Naive B cell (primary cell): ENCODE results near the gene SYMPK. TPM values are rescaled to one million over a fixed set of nuclear protein-coding genes. Genes with fewer than 3 reads are reported as not detected.

Experiments used
- ATAC-seq, 2 donors: fragments of 150-1000 bp; cut with Tn5 transposase; 2 replicates each; pipeline ENCODE4 v1.10.0; 2021; ENCODE audit warnings: low read depth in 2 of 2, mild to moderate bottlenecking in 2 of 2, moderate library complexity in 2 of 2
- DNase-seq: peaks from one replicate; pipeline ENCODE4 v3.0.0; 2022
- H3K27ac Mint-ChIP-seq, 6 donors: one replicate each; pipeline ENCODE4 v1.8.0; 2020 to 2022; ENCODE audit warnings: mild to moderate bottlenecking in 6 of 6, mixed read lengths in 6 of 6, moderate library complexity in 5 of 6, inconsistent platforms in 2 of 6
- H3K27me3 Mint-ChIP-seq, 3 donors: one replicate each; pipeline ENCODE4 v1.8.0; 2021 to 2022; ENCODE audit warnings: mixed read lengths in 3 of 3, mild to moderate bottlenecking in 1 of 3
- H3K36me3 Mint-ChIP-seq, 2 donors: one replicate each; pipeline ENCODE4 v1.8.0; 2020 to 2022; ENCODE audit warnings: mixed read lengths in 2 of 2, inconsistent platforms in 1 of 2, mild to moderate bottlenecking in 1 of 2
- H3K4me1 Mint-ChIP-seq, 3 donors: one replicate each; pipeline ENCODE4 v1.8.0; 2020 to 2022; ENCODE audit warnings: mixed read lengths in 3 of 3, inconsistent platforms in 1 of 3, mild to moderate bottlenecking in 1 of 3, moderate library complexity in 1 of 3
- H3K4me3 Mint-ChIP-seq, 8 donors: one replicate each; pipeline ENCODE4 v1.8.0; 2020 to 2022; ENCODE audit warnings: mild to moderate bottlenecking in 8 of 8, mixed read lengths in 8 of 8, moderate library complexity in 8 of 8, inconsistent platforms in 2 of 8
- H3K9me3 Mint-ChIP-seq, 7 donors: one replicate each; pipeline ENCODE4 v1.8.0; 2020 to 2022; ENCODE audit warnings: mixed read lengths in 7 of 7, mild to moderate bottlenecking in 5 of 7, inconsistent platforms in 2 of 7, moderate library complexity in 1 of 7
- polyA plus RNA-seq, 6 donors: library from polyadenylated mRNA; unstranded; fragments of 300-500 nt; fragmentation: Illumina TruSeq; gene quantifications; one replicate each; pipeline ENCODE4 v1.2.3, GENCODE V29; 2021; ENCODE audit warnings: low read depth in 6 of 6

The SYMPK gene
- polyA plus RNA-seq, 6 donors from 2014 or later, result 6.3 to 24.3 (median 9.0) TPM

DNA sequence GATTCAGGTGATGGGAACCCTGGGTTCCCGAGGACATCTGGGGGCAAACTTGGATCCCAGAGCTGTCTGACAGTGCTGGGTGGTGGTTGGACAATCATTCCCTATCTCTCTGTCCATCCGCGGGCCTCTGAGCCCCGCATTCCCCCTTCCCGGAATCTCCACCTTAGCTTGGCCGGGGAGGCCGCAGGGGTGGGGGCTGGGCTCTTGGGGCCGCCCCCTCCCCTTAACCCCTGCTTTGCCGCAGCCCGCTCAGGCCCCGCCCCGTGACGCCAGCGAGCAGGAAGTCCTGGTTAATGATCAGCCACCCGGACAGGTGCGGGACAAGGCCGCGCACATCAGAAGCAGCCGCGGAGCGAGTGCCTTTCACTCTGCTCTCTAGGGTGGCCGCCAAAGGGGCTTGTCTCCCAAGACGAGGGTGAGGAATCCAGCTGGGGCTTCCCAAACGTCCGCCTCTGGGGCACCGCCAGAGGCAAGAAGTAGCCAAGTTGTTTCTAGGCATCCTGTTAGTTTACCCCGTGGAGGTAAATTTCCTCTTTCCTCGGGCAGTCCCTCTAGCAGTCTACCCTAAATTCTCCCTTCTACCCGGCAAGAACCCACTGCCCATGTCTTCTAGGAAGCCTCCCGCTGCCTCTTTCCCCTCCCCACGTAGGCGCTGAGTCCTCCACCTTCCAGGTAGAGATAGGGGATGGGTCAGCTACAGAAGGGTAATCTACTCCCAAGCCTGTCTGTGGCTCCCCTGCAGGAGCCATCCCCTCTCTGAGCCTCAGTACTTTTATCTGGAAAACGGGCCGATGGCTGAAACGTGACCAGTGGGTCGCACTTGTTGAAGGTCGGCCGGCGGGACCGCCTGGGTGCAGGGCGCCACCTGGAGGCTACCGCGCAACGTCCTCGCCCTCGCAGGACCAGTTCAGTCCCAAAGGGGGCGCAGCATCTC lies 20.0 kb upstream of the SYMPK start:
- Mint-ChIP-seq H3K4me3 (peak overlapping the region; percentile 70 to 88 (median 84)), H3K9me3 (peaks cover 0 to 2% (median 0%) of the 10 kb centered on the region in 7 donors), H3K27me3 (peaks cover 12 to 27% (median 12%) of the 10 kb centered on the region in 3 donors), H3K36me3 (peaks cover 0 to 7% of the 10 kb centered on the region in 2 donors), H3K27ac (peak overlapping the region in 3 of 6 donors; percentile 33 to 96 (median 85)), H3K4me1 (peaks cover 19 to 35% (median 22%) of the 10 kb centered on the region in 3 donors)
- ATAC-seq, result peak; percentile 14 to 18
- peak; percentile 75 for DNase-seq

DNA sequence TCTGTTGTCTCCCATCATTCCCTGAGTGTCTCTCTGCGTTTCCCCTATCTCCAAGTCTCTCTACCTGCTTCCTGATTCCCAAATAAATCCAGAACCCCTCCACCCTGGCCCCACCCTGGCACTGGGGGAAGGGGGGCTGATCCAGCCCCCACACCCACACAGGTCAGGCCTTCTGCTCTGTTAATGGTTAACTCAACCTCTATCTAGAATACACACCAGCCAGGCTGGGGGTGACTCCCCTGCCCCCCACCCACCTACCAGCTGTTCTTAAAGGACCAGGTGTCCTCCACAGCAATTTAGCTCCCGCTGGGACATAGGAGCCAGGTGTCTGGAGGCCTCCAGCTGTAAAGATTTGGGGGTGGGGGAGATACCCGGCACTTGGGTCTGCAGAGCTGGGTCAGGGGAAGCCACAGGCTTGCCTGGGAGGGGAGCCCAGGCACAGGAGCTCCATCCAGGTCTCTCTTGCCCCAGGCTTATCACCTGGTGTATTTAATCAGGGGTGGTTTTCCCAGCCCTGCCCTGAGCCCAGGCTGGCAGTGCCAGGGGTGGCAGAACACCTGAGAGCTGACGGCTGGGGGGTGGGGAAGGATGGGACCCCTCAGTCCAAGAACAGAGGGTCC lies 19.1 kb upstream of the SYMPK start:
- peak overlapping the region in 2 of 8 donors; percentile 37 to 40 for H3K4me3 Mint-ChIP-seq
- H3K27me3 Mint-ChIP-seq, result peaks cover 15 to 36% (median 21%) of the 10 kb centered on the region in 3 donors
- DNase-seq (no peak), ATAC-seq (no peak)
- peaks cover 0 to 2% (median 0%) of the 10 kb centered on the region in 7 donors for H3K9me3 Mint-ChIP-seq
- peaks cover 0 to 7% of the 10 kb centered on the region in 2 donors for H3K36me3 Mint-ChIP-seq
- H3K27ac Mint-ChIP-seq, result peak overlapping the region in 1 of 6 donors; percentile 79
- peaks cover 22 to 39% (median 22%) of the 10 kb centered on the region in 3 donors for H3K4me1 Mint-ChIP-seq

DNA sequence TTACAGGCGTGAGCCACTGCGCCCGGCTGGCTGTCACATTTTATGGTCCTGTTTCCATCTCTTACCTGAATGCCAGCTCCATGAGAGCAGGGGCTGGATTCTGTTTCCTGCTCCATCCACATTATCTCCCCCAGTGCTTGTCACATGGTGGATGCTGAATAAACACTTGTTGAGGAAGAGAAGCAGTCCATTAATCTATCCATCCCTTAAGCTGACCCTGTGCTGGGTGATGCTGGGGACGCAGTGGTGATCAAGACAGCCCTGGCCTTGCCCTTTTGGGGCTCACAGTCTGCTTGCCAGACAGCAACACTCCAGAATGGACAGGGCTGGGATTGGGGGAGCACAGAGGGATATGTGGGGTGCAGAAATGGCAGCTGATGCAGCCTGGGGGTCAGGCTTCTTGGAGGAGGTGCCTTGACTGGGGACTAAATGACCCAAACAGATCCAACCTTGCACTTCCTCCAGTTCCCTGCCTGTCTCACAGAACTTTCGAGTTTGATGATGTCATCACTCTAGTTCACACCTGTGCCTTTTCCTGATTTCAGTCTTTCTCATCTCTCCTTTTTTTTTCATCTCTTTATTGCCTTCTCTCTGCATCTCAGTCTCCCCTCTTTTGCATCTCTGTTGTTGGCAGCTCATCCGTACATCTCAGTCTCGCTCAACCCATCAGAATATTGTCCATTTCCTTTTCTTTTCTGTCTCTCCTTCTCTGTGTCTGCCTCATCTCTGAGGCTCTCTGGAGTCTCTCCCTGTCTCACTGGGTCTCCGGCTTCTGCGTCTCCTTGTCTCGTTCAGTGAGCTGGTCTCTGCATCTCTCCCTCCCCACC lies 18.3 kb upstream of the SYMPK start:
- Mint-ChIP-seq H3K4me3 (peak overlapping the region in 2 of 8 donors; percentile 37 to 40), H3K9me3 (peaks cover 0 to 2% (median 0%) of the 10 kb centered on the region in 7 donors), H3K36me3 (peaks cover 0 to 7% of the 10 kb centered on the region in 2 donors), H3K27ac (peak overlapping the region in 1 of 6 donors; percentile 79), H3K27me3 (peaks cover 18 to 41% (median 25%) of the 10 kb centered on the region in 3 donors), H3K4me1 (peaks cover 19 to 33% (median 24%) of the 10 kb centered on the region in 3 donors)
- DNase-seq (no peak), ATAC-seq (no peak)

DNA sequence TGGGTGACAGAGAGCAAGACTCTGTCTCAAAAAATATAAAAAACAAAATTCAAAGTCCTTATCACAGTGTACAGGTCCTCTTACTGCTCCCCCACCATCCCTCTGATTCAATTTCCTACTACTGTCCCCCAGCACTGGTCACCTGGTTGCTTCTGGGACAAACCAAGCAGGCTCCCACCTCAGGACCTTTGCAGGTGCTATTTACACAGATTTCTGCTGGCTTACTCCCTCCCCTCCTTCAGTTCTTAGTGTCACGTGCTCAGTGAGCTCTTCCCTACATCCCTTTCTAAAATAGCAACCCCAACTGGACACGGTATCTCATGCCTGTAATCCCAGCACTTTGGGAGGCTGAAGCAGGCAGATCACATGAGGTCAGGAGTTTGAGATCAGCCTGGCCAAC lies 17.0 kb upstream of the SYMPK start:
- no peak for ATAC-seq
- no peak for DNase-seq
- H3K4me1 Mint-ChIP-seq, result peaks cover 18 to 32% (median 23%) of the 10 kb centered on the region in 3 donors
- peak overlapping the region in 1 of 8 donors; percentile 63 for H3K4me3 Mint-ChIP-seq
- H3K36me3 Mint-ChIP-seq, result peaks cover 0 to 7% of the 10 kb centered on the region in 2 donors
- H3K27ac Mint-ChIP-seq, result peak overlapping the region in 1 of 6 donors; percentile 13
- H3K27me3 Mint-ChIP-seq, result peaks cover 28 to 54% (median 38%) of the 10 kb centered on the region in 3 donors
- H3K9me3 Mint-ChIP-seq, result peaks cover 0 to 2% (median 0%) of the 10 kb centered on the region in 7 donors

DNA sequence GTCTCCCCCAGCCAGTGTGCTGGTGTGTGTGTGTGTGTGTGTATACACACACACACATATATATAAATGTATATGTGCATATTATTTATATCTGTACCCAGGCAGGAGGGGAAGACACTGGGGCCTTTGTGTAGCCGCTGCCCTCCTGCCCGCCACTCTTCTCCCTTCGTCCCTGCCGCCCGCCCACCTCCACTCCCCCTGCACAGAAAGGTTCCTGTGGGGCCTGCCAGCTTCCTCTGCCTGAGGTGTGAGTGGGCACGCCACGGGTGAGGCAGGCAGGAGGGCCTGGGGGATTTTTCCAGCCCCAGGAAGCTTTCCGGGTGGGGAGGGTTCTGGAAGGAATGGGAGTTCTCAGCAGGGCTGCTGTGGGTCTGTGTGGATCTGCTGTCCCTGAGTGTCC lies 16.1 kb upstream of the SYMPK start:
- DNase-seq, result no peak
- Mint-ChIP-seq H3K27ac (no peak overlapping the region), H3K36me3 (peaks cover 0 to 7% of the 10 kb centered on the region in 2 donors), H3K4me3 (no peak overlapping the region), H3K27me3 (peaks cover 32 to 63% (median 47%) of the 10 kb centered on the region in 3 donors), H3K9me3 (peaks cover 0 to 2% (median 0%) of the 10 kb centered on the region in 7 donors), H3K4me1 (peaks cover 18 to 28% (median 23%) of the 10 kb centered on the region in 3 donors)
- ATAC-seq, result no peak

DNA sequence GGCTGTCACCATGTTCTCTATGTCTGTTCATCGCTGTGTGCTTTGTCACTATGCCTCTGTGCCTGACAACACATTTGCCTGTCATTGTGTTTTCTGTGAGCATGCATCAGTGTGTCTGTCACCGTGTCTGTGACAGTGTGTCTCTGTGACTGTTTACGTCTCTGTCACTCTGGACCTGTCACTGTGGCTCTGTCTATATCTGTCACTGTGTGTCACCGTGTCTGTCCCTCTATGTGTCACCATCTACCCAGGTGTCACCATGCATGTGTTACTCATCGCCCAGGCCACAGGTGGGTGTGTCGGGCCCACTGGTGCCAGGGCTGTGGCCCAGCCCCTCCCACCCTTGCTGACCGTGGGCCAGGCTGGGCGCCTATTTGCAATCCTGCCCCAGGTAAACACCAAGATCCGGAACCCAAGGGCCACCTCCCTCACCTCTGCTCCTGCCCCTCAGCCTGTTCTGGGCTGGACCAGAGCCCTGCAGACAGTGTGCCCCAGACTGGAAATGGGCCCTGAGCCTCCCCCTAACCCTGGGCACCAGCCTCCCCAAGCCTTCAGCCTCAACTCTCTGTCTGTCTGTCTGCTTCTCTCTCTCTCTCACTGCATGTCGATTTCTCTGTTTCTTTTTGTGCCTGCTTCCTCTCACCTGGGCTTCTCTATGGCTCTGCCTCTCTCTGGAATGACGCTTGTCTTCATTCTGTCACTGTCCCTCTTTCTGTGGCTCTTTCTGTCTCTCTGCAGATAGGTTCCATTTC lies 15.3 kb upstream of the SYMPK start:
- DNase-seq (no peak), ATAC-seq (no peak)
- Mint-ChIP-seq H3K36me3 (peaks cover 0 to 2% of the 10 kb centered on the region in 2 donors), H3K9me3 (peaks cover 0 to 2% (median 0%) of the 10 kb centered on the region in 7 donors), H3K4me3 (peak overlapping the region in 3 of 8 donors; percentile 10 to 40 (median 16)), H3K4me1 (peaks cover 11 to 26% (median 18%) of the 10 kb centered on the region in 3 donors), H3K27me3 (peaks cover 36 to 68% (median 56%) of the 10 kb centered on the region in 3 donors), H3K27ac (no peak overlapping the region)

DNA sequence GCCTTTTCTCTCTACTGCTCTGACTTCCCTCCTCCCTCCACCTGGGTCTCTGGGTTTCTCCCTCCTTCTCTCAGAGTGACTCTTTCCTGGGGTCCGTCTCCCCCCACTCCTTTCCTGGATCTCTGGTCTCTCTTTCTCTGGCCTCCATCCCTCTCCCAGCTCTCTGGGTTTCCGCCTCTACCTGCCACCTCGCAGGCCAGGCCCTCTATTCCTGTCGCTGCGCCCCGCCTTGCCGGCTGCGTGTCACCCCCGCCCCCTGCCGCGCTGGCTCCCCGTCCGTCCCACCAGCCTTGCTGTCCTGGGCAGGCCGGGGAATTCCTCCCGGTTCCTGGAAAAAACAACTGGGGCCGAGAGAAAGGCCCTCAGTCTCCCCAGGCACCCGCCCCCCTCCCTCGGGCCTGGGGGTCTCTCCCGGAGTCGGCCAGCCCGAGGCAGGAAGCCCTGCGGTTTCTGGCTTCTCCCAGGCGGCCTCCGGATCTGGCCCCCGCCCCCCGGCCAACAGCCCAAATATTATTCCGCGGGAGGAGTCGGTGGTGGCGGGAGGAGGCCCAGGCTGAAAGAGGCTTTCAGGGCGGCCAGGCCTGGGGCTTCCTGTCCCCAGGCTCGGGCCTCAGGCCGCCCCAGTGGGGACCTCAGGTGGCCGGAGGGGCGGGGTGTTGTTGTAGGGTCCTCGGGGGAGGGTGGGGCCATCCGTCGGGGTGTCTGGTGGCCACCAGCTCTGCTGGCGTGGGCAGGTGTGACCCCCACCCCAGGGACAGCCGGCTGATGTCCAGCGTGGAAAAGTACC lies 13.7 kb upstream of the SYMPK start:
- Mint-ChIP-seq H3K27ac (peak overlapping the region in 1 of 6 donors; percentile 47), H3K27me3 (peaks cover 33 to 73% (median 60%) of the 10 kb centered on the region in 3 donors), H3K9me3 (peaks cover 0 to 2% (median 0%) of the 10 kb centered on the region in 7 donors), H3K4me1 (peaks cover 8 to 17% (median 12%) of the 10 kb centered on the region in 3 donors), H3K4me3 (peak overlapping the region in 6 of 8 donors; percentile 0 to 74 (median 10)), H3K36me3 (no peaks in the 10 kb centered on the region)
- DNase-seq (no peak), ATAC-seq (peak; percentile 23 to 46)

DNA sequence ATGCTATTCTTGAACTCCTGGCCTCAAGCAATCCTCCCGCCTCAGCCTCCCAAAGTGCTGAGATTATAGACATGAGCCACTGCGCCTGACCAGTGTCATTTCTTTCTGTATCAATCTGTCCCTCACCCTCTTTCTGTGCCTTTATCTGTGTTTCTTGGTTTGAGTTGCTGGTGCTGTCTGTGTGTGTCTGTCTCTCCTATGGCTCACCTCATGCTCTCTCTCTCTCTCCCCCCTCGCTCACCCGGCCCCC lies 13.1 kb upstream of the SYMPK start:
- H3K4me1 Mint-ChIP-seq, result peaks cover 8 to 14% (median 9%) of the 10 kb centered on the region in 3 donors

DNA sequence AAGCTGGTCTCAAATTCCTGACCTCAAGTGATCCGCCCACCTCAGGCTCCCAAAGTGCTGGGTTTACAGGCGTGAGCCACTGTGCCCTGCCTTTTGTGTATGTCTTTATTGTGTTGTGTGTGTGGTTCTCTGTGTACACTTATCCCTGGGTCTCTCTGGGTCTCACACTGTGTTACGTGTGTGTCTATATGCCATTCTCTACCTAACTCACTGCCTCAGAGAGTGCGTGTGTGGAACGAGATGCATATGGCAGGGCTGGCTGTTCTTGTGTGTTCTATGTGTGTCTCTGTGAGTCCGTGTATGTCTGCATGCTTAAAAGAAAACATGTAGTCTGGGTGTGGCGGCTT lies 11.6 kb upstream of the SYMPK start:
- H3K9me3 Mint-ChIP-seq, result peaks cover 0 to 2% (median 0%) of the 10 kb centered on the region in 7 donors
- no peaks in the 10 kb centered on the region for H3K36me3 Mint-ChIP-seq
- ATAC-seq, result no peak
- peaks cover 8 to 14% (median 9%) of the 10 kb centered on the region in 3 donors for H3K4me1 Mint-ChIP-seq
- no peak overlapping the region for H3K27ac Mint-ChIP-seq
- no peak for DNase-seq
- no peak overlapping the region for H3K4me3 Mint-ChIP-seq
- H3K27me3 Mint-ChIP-seq, result peaks cover 33 to 62% (median 62%) of the 10 kb centered on the region in 3 donors

More for the DNA sequence above, 13.1 kb upstream of the SYMPK start:
- Mint-ChIP-seq H3K36me3 (no peaks in the 10 kb centered on the region), H3K4me3 (peak overlapping the region in 6 of 8 donors; percentile 0 to 74 (median 14)), H3K27ac (no peak overlapping the region), H3K27me3 (peaks cover 33 to 71% (median 62%) of the 10 kb centered on the region in 3 donors), H3K9me3 (peaks cover 0 to 2% (median 0%) of the 10 kb centered on the region in 7 donors)
- ATAC-seq (peak; percentile 68 to 76), DNase-seq (no peak)

DNA sequence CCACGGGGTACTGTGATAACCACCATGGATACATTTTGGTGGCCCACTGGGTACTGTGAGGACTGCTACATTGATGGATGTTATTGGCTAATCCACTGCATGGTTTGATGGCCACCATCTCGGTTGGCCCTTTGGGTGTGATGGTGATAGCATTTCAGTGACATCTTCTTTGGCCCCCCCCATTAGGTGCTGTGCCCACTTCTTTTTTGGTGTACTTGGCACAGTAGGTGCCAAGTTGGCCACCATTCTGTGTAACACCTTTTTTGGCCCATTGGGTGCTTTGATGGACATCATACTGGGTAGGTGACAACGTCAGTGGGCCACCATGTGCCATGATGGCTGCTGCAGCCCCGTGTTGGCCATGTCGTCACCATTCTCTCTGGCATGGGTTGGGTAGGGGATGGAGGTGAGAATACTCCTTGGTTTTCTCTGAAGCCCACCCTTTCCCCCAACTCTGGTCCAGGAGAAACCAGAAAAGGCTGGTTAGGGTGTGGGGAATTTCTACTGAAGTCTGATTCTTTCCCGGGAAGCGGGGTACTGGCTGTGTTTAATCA lies 10.3 kb upstream of the SYMPK start:
- H3K36me3 Mint-ChIP-seq, result no peaks in the 10 kb centered on the region
- DNase-seq (no peak), ATAC-seq (no peak)
- no peak overlapping the region for H3K4me3 Mint-ChIP-seq
- H3K27ac Mint-ChIP-seq, result no peak overlapping the region
- H3K4me1 Mint-ChIP-seq, result peaks cover 8 to 13% (median 9%) of the 10 kb centered on the region in 3 donors
- peaks cover 27 to 54% (median 53%) of the 10 kb centered on the region in 3 donors for H3K27me3 Mint-ChIP-seq
- H3K9me3 Mint-ChIP-seq, result no peaks in the 10 kb centered on the region

DNA sequence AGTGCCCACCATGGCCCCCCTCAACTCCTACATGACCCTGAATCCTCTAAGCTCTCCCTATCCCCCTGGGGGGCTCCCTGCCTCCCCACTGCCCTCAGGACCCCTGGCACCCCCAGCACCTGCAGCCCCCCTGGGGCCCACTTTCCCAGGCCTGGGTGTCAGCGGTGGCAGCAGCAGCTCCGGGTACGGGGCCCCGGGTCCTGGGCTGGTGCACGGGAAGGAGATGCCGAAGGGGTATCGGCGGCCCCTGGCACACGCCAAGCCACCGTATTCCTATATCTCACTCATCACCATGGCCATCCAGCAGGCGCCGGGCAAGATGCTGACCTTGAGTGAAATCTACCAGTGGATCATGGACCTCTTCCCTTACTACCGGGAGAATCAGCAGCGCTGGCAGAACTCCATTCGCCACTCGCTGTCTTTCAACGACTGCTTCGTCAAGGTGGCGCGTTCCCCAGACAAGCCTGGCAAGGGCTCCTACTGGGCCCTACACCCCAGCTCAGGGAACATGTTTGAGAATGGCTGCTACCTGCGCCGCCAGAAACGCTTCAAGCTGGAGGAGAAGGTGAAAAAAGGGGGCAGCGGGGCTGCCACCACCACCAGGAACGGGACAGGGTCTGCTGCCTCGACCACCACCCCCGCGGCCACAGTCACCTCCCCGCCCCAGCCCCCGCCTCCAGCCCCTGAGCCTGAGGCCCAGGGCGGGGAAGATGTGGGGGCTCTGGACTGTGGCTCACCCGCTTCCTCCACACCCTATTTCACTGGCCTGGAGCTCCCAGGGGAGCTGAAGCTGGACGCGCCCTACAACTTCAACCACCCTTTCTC lies 9.4 kb upstream of the SYMPK start:
- Mint-ChIP-seq H3K4me1 (peaks cover 6 to 8% (median 7%) of the 10 kb centered on the region in 3 donors), H3K9me3 (no peaks in the 10 kb centered on the region), H3K27me3 (peaks cover 21 to 44% (median 43%) of the 10 kb centered on the region in 3 donors), H3K4me3 (no peak overlapping the region), H3K36me3 (no peaks in the 10 kb centered on the region), H3K27ac (no peak overlapping the region)
- ATAC-seq (no peak), DNase-seq (no peak)
